ENCODE measurements around the gene FAF2. TPM values are rescaled to one million over a fixed set of nuclear protein-coding genes. Genes with fewer than 3 reads are reported as not detected.

The FAF2 gene
- total RNA-seq, 1 donor from 2014 or later, result 45.5 TPM

GRCh38 chr5:176424181-176424580 lies 24.0 kb upstream of the FAF2 start:
- TF ChIP-seq CTCF (IDR thresholded peaks at IDR 0.05; ENCODE audit: insufficient read depth, low read length, poor library complexity, severe bottlenecking), result no peak
- no peaks in the 10 kb centered on the region for H3K27me3 ChIP-seq (ENCODE audit: control insufficient read depth, insufficient read depth, low read length)

GRCh38 chr5:176425138-176425537 lies 23.0 kb upstream of the FAF2 start:
- TF ChIP-seq CTCF (IDR thresholded peaks at IDR 0.05; ENCODE audit: insufficient read depth, low read length, poor library complexity, severe bottlenecking), result no peak
- DNase-seq (ENCODE audit: low read depth), result no peak
- no peak overlapping the region for H3K4me3 ChIP-seq (ENCODE audit: low read depth, low read length)
- H3K36me3 ChIP-seq (ENCODE audit: control insufficient read depth, insufficient read depth, low read length), result no peaks in the 10 kb centered on the region
- no peaks in the 10 kb centered on the region for H3K27me3 ChIP-seq (ENCODE audit: control insufficient read depth, insufficient read depth, low read length)

More at GRCh38 chr5:176424181-176424580, 24.0 kb upstream of the FAF2 start:
- no peak overlapping the region for H3K4me3 ChIP-seq (ENCODE audit: low read depth, low read length)
- DNase-seq (ENCODE audit: low read depth), result no peak
- no peaks in the 10 kb centered on the region for H3K36me3 ChIP-seq (ENCODE audit: control insufficient read depth, insufficient read depth, low read length)

- DNase-seq (ENCODE audit: low read depth), result no peak
- no peaks in the 10 kb centered on the region for H3K27me3 ChIP-seq (ENCODE audit: control insufficient read depth, insufficient read depth, low read length)
- TF ChIP-seq CTCF (IDR thresholded peaks at IDR 0.05; ENCODE audit: insufficient read depth, low read length, poor library complexity, severe bottlenecking), result no peak
- H3K36me3 ChIP-seq (ENCODE audit: control insufficient read depth, insufficient read depth, low read length), result no peaks in the 10 kb centered on the region
- no peak overlapping the region for H3K4me3 ChIP-seq (ENCODE audit: low read depth, low read length)
These were observed 22.4 kb upstream of the FAF2 start for GRCh38 chr5:176425791-176426190.

- no peak for DNase-seq (ENCODE audit: low read depth)
- Histone ChIP-seq H3K36me3 (ENCODE audit: control insufficient read depth, insufficient read depth, low read length) (no peaks in the 10 kb centered on the region), H3K27me3 (ENCODE audit: control insufficient read depth, insufficient read depth, low read length) (no peaks in the 10 kb centered on the region), H3K4me3 (ENCODE audit: low read depth, low read length) (no peak overlapping the region)
- TF ChIP-seq CTCF (IDR thresholded peaks at IDR 0.05; ENCODE audit: insufficient read depth, low read length, poor library complexity, severe bottlenecking), result no peak
These were observed 21.3 kb upstream of the FAF2 start for GRCh38 chr5:176426876-176427275.

- no peak for TF ChIP-seq CTCF (IDR thresholded peaks at IDR 0.05; ENCODE audit: insufficient read depth, low read length, poor library complexity, severe bottlenecking)
- no peak for DNase-seq (ENCODE audit: low read depth)
- no peaks in the 10 kb centered on the region for H3K36me3 ChIP-seq (ENCODE audit: control insufficient read depth, insufficient read depth, low read length)
These were observed 20.2 kb upstream of the FAF2 start for GRCh38 chr5:176427971-176428370.

GRCh38 chr5:176429972-176430371 lies 18.2 kb upstream of the FAF2 start:
- TF ChIP-seq CTCF (IDR thresholded peaks at IDR 0.05; ENCODE audit: insufficient read depth, low read length, poor library complexity, severe bottlenecking), result no peak
- no peak for DNase-seq (ENCODE audit: low read depth)
- no peaks in the 10 kb centered on the region for H3K36me3 ChIP-seq (ENCODE audit: control insufficient read depth, insufficient read depth, low read length)
- H3K4me3 ChIP-seq (ENCODE audit: low read depth, low read length), result no peak overlapping the region
- H3K27me3 ChIP-seq (ENCODE audit: control insufficient read depth, insufficient read depth, low read length), result no peaks in the 10 kb centered on the region

More at GRCh38 chr5:176427971-176428370, 20.2 kb upstream of the FAF2 start:
- Histone ChIP-seq H3K27me3 (ENCODE audit: control insufficient read depth, insufficient read depth, low read length) (no peaks in the 10 kb centered on the region), H3K4me3 (ENCODE audit: low read depth, low read length) (no peak overlapping the region)

Data from kidney epithelial cell (primary cell).